Adrenal gland (tissue), 12 donors: Measurements from ENCODE around the gene HSD17B1. TPM values are rescaled to one million over a fixed set of nuclear protein-coding genes. Genes with fewer than 3 reads are reported as not detected.

Experiments used
- DNase-seq, 7 donors: peaks; one replicate each; pipeline ENCODE4 v3.0.0-alpha.2; 2019 to 2020
- H3K27ac ChIP-seq, 5 donors: fragments of 200-600 bp; sonication (generic) in 4 of 5; 1 replicate in 3 of 5; 2 replicates in 2 of 5; pipeline versions ENCODE4 v1.5.1 to v1.8.0; 2016 to 2020; ENCODE audit warnings: mild to moderate bottlenecking in 1 of 5
- H3K27me3 ChIP-seq: fragments of 200-600 bp; 2 replicates; pipeline ENCODE4 v1.8.0; 2021
- H3K36me3 ChIP-seq, 2 donors: fragments of 200-600 bp; replicated peaks in 1 of 2; 1 replicate in 1 of 2; 2 replicates in 1 of 2; pipeline versions ENCODE4 v1.5.1 to v1.8.0; 2018 to 2022
- H3K4me1 ChIP-seq, 2 donors: fragments of 200-600 bp; replicated peaks in 1 of 2; 1 replicate in 1 of 2; 2 replicates in 1 of 2; pipeline versions ENCODE4 v1.5.1 to v1.8.0; 2018 to 2021
- H3K4me3 ChIP-seq, 4 donors: fragments of 200-600 bp; sonication (generic) in 3 of 4; one replicate each; pipeline ENCODE4 v1.5.1; 2016 to 2018
- H3K9me3 ChIP-seq, 3 donors: fragments of 200-600 bp; sonication (generic) in 1 of 3; replicated peaks in 1 of 3; 1 replicate in 2 of 3; 2 replicates in 1 of 3; pipeline versions ENCODE4 v1.5.1 to v1.8.0; 2016 to 2021
- CTCF ChIP-seq, 6 experiments: fragments of 450-650 bp in 4 of 6; fragments of 200-600 bp in 2 of 6; sonication (generic) in 1 of 6; IDR thresholded peaks; 1 replicate in 5 of 6; 2 replicates in 1 of 6; pipeline versions ENCODE4 v1.5.1 to v1.8.0; 2016 to 2021; ENCODE audit warnings: antibody characterized with exemption in 6 of 6, mild to moderate bottlenecking in 2 of 6, moderate library complexity in 1 of 6
- POLR2A ChIP-seq, 2 donors: fragments of 450-650 bp; IDR thresholded peaks; one replicate each; pipeline ENCODE4 v1.6.1; 2017; ENCODE audit warnings: antibody characterized with exemption in 2 of 2, mild to moderate bottlenecking in 2 of 2, moderate library complexity in 1 of 2
- WGBS, 4 donors: extraction: QIAGEN DNeasy Blood & Tissue Kit in 2 of 4; methylation state at CpG; one replicate each; pipeline versions ENCODE4 v1.1.5 to v1.1.7; 2013 to 2017; 5-methylcytosine and 5-hydroxymethylcytosine counted together
- intact Hi-C, 2 donors: fragments of 100-400 bp; cut with DNase I; formaldehyde crosslinking; loops; one replicate each; pipeline versions ENCODE4 v1.14.1 to v1.15.0; 2022 to 2023
- polyA plus RNA-seq, 3 donors: library from polyadenylated mRNA; stranded (reverse); fragments of 200-250 nt in 2 of 3; fragments of 350-450 nt in 1 of 3; fragmentation: Illumina TruSeq in 1 of 3; extraction: RNeasy Lipid Tissue Mini Kit (QIAGEN cat#74804) in 1 of 3; gene quantifications; one replicate each; pipeline ENCODE4 v1.2.3, GENCODE V29; 2013 to 2014
- total RNA-seq, 9 donors: library from RNA; depleted of rRNA in 4 of 9; stranded (reverse); fragments of >200 nt in 4 of 9; fragments of 120-200 nt in 1 of 9; fragmentation: NEBNext Ultra II Directional in 1 of 9; extraction: Animal tissue kit (Norgen Biotek cat#: 25700) in 1 of 9; gene quantifications; one replicate each; pipeline versions ENCODE4 v1.1.0 to v1.2.4, GENCODE V29; 2013 to 2023
- donor health status: healthy with polysubstance abuse.
- donor health status: Bipolar disorder and iron deficiency.
- donor health status: DM: yes; HTN: yes; CAD: no.
- donor health status: DM: no; HTN: no; CAD: no.
- donor health status: DM: no; HTN: no; CAD: no.
- donor health status: DM: yes; HTN: yes; CAD: no.

The HSD17B1 gene
- total and polyA plus RNA-seq, 12 donors: 0.22 to 7.6 (median 2.1) TPM

DNA sequence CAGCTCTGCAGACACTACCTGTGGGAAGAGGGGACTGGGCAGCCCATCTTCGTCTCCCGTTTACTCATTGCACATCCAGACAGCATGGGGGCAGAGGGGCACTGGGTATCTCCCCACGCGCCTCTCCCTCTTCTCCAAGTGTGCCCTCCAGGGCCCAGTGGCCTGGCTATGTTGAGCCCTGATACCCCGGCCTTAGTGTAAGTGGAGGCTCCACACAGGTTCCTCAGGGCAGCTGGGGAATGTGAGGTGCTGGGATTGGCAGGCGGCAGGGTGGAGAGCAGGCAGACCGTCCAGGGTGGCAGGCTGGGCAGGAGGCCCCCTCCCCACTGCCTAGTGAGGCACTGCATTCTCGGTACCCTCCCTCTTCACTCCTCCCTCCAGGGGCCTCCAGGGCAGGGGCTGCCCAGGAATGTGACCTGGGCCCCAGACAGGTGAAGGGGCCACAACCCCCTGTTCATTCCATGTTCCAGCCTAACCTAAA, 29.9 kb upstream of the HSD17B1 start:
- Histone ChIP-seq H3K4me3 (no peak overlapping the region), H3K27ac (peak overlapping the region; percentile 65 to 99 (median 94)), H3K27me3 (no peaks in the 10 kb centered on the region), H3K36me3 (peaks cover 0 to 5% of the 10 kb centered on the region in 2 donors), H3K4me1 (peaks cover 80 to 88% of the 10 kb centered on the region in 2 donors), H3K9me3 (no peaks in the 10 kb centered on the region)
- 76 to 90% (median 86%) methylated on average over 2 to 8 of the region's 8 CpGs for WGBS, 4 donors
- intact Hi-C loops: loop anchor here (5.0 to 10.0 kb wide), 2 partner anchors 101 to 208 kb away; partner anchors contain the start of gene CAVIN1 (in 1 of the 2)
- no peak for TF ChIP-seq CTCF (IDR thresholded peaks at IDR 0.05)
- peak in 1 of 7 donors; percentile 25 for DNase-seq

DNA sequence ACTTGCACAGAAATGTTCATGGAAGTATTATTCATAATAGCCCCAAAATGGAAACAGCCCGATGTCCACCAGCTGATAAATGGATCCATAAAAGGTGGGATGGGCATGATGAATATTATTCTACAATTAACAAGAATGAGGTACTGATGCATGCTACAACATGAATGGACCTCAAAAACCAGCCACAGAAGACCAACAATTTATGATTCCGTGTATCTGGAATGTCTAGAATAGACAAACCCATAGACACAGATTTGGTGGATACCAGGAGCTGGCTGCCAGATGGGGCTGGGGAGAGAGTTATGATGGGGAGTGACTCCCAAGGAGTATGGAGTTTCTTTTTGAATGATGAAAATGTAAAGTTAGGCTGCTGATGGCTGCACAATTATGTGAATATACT, 27.5 kb upstream of the HSD17B1 start:
- Histone ChIP-seq H3K36me3 (peaks cover 0 to 5% of the 10 kb centered on the region in 2 donors), H3K27me3 (no peaks in the 10 kb centered on the region), H3K4me1 (peaks cover 56 to 70% of the 10 kb centered on the region in 2 donors), H3K4me3 (no peak overlapping the region), H3K9me3 (no peaks in the 10 kb centered on the region), H3K27ac (peak overlapping the region in 4 of 5 donors; percentile 10 to 99 (median 62))
- TF ChIP-seq CTCF (IDR thresholded peaks at IDR 0.05): no peak
- TF ChIP-seq POLR2A (IDR thresholded peaks at IDR 0.05): no peak
- intact Hi-C loops: loop anchor here in 1 of 2 donors (10.0 kb wide), 1 partner anchor 210 kb away; no protein-coding TSS in a partner anchor
- 66 to 81% (median 69%) methylated on average over 2 of the region's 2 CpGs for WGBS, 4 donors
- peak in 1 of 7 donors; percentile 13 for DNase-seq

GRCh38 chr17:42526031-42526444, 26.7 kb upstream of the HSD17B1 start:
- Histone ChIP-seq H3K4me3 (no peak overlapping the region), H3K36me3 (peaks cover 0 to 5% of the 10 kb centered on the region in 2 donors), H3K27ac (peak overlapping the region in 4 of 5 donors; percentile 9 to 99 (median 72)), H3K27me3 (no peaks in the 10 kb centered on the region), H3K9me3 (no peaks in the 10 kb centered on the region), H3K4me1 (peaks cover 48 to 62% of the 10 kb centered on the region in 2 donors)
- 0 to 56% (median 51%) methylated on average over 1 to 6 of the region's 6 CpGs for WGBS, 4 donors
- peak; percentile 77 to 91 (median 85) for DNase-seq
- no peak for TF ChIP-seq POLR2A (IDR thresholded peaks at IDR 0.05)
- no peak for TF ChIP-seq CTCF (IDR thresholded peaks at IDR 0.05)
- intact Hi-C loops: loop anchor here in 1 of 2 donors (10.0 kb wide), 1 partner anchor 211 kb away; no protein-coding TSS in a partner anchor

DNA sequence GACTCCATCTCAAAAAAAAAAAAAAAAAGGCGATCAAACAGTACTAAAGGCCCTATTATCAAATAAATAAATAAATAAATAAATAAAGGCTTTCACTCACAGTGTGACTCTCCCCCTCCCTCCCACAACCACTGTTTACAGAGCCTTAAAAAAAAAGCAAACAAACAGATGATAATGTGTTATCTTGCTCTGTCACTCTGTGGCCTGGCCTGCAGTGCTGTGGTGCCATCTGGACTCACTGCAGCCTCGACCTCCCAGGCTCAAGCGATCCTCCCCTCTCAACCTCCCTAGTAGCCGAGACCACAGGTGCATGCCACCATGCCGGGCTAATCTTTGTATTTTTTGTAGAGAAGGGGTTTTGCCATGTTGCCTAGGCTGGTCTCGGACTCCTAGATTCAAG, 24.8 kb upstream of the HSD17B1 start:
- H3K27ac ChIP-seq: no peak overlapping the region
- no peak for DNase-seq
- 90 to 92% (median 91%) methylated on average over 6 of the region's 6 CpGs for WGBS, 4 donors
- no peaks in the 10 kb centered on the region for H3K36me3 ChIP-seq
- H3K4me1 ChIP-seq: peaks cover 29 to 48% of the 10 kb centered on the region in 2 donors
- no peaks in the 10 kb centered on the region for H3K9me3 ChIP-seq
- intact Hi-C loops: loop anchor here in 1 of 2 donors (10.0 kb wide), 1 partner anchor 213 kb away; no protein-coding TSS in a partner anchor
- no peak overlapping the region for H3K4me3 ChIP-seq
- H3K27me3 ChIP-seq: no peaks in the 10 kb centered on the region
- TF ChIP-seq POLR2A (IDR thresholded peaks at IDR 0.05): no peak
- TF ChIP-seq CTCF (IDR thresholded peaks at IDR 0.05): no peak
